K562 (cell line): ENCODE measurements around the gene CSNK1A1. TPM values are rescaled to one million over a fixed set of nuclear protein-coding genes. Genes with fewer than 3 reads are reported as not detected.
A peak's percentile ranks its signal among the peaks of the same experiment; 100 is the strongest.

Experiments
- BRD4 ChIP-seq: fragments of 200-600 bp; sonication (generic); IDR thresholded peaks from 2 replicates; pipeline ENCODE4 v1.6.1; 2017; ENCODE audit warnings: inconsistent platforms
- DPF2 ChIP-seq: fragments of 450-650 bp; IDR thresholded peaks from 2 replicates; pipeline ENCODE4 v1.6.1; 2016
- ESRRA ChIP-seq: fragments of 450-650 bp; IDR thresholded peaks from 2 replicates; pipeline ENCODE4 v1.6.1; 2014; ENCODE audit warnings: low read depth, mild to moderate bottlenecking, moderate library complexity, borderline replicate concordance
- ESRRB ChIP-seq: fragments of 250-450 bp; sonication (Bioruptor Pico); IDR thresholded peaks from 2 replicates; pipeline ENCODE4 v1.5.0; 2020; ENCODE audit warnings: mild to moderate bottlenecking, moderate library complexity, borderline replicate concordance
- HDAC6 ChIP-seq: IDR thresholded peaks from 2 replicates; pipeline ENCODE4 v1.6.1; 2012; ENCODE audit warnings: low read depth, mild to moderate bottlenecking, control low read depth, inconsistent platforms, low read length, moderate library complexity
- HLTF ChIP-seq: fragments of 450-650 bp; IDR thresholded peaks from 2 replicates; pipeline ENCODE4 v1.6.1; 2016
- MAFG ChIP-seq: fragments of 450-650 bp; conservative IDR thresholded peaks from 2 replicates; pipeline ENCODE4 v1.6.1; 2016; ENCODE audit warnings: missing genetic modification characterization, missing compliant biosample characterization
- SFPQ ChIP-seq: fragments of 200-400 bp; formaldehyde crosslinking; IDR thresholded peaks from 2 replicates; pipeline ENCODE4 v1.6.1; 2017; ENCODE audit warnings: mild to moderate bottlenecking, low read depth, low read length, moderate library complexity
- ZNF316 ChIP-seq: fragments of 450-650 bp; IDR thresholded peaks from 2 replicates; pipeline ENCODE4 v1.6.1; 2016
- ZNF398 ChIP-seq: fragments of 250-450 bp; sonication (Bioruptor Pico); IDR thresholded peaks from 2 replicates; pipeline ENCODE4 v1.8.0; 2021; ENCODE audit warnings: moderate library complexity, mild to moderate bottlenecking, inconsistent platforms
- ZNF695 ChIP-seq: fragments of 450-650 bp; formaldehyde crosslinking; IDR thresholded peaks from 2 replicates; pipeline ENCODE4 v1.4.0; 2020; ENCODE audit warnings: mild to moderate bottlenecking, moderate library complexity
- ZSCAN32 ChIP-seq: fragments of 450-650 bp; formaldehyde crosslinking; IDR thresholded peaks from 2 replicates; pipeline ENCODE4 v1.4.0; 2020; ENCODE audit warnings: mild to moderate bottlenecking, moderate library complexity
- polyA plus RNA-seq, 8 experiments: library from polyadenylated mRNA; depleted of rRNA in 4 of 8; stranded (reverse) in 5 of 8; unstranded in 3 of 8; fragments of >200 nt; fragmentation: Nextera tagmentation in 2 of 8; fragmentation: Illumina TruSeq in 1 of 8; extraction: Ambion mirVana in 2 of 8; extraction: Trizol in 1 of 8; gene quantifications; 2 replicates each; pipeline versions ENCODE4 v1.2.1 to v1.2.3, GENCODE V29; 2011 to 2014; ENCODE audit warnings: inconsistent platforms in 1 of 8, missing spikeins in 1 of 8
- total RNA-seq, 7 experiments: library from RNA; depleted of rRNA in 6 of 7; stranded (reverse); fragments of >200 nt in 6 of 7; fragmentation: Illumina TruSeq in 2 of 7; extraction: Trizol in 2 of 7; gene quantifications; 2 replicates each; pipeline versions ENCODE4 v1.2.1 to v1.2.3, GENCODE V29; 2011 to 2021; ENCODE audit warnings: low replicate concordance in 1 of 7
- TF ChIP-seq, protein P1 (sequence below): fragments of 200-600 bp; sonication (generic); IDR thresholded peaks from one replicate; pipeline ENCODE4 v1.6.1; 2012; ENCODE audit warnings: mild to moderate bottlenecking, low read depth, low read length, inconsistent platforms

Gene CSNK1A1
- total and polyA plus RNA-seq, 9 of the 15 experiments (the other 6 are each of a cell fraction or from before 2014, with no cell fraction given): 49.1 to 196 (median 154) TPM

- TF ChIP-seq, protein P1, sequence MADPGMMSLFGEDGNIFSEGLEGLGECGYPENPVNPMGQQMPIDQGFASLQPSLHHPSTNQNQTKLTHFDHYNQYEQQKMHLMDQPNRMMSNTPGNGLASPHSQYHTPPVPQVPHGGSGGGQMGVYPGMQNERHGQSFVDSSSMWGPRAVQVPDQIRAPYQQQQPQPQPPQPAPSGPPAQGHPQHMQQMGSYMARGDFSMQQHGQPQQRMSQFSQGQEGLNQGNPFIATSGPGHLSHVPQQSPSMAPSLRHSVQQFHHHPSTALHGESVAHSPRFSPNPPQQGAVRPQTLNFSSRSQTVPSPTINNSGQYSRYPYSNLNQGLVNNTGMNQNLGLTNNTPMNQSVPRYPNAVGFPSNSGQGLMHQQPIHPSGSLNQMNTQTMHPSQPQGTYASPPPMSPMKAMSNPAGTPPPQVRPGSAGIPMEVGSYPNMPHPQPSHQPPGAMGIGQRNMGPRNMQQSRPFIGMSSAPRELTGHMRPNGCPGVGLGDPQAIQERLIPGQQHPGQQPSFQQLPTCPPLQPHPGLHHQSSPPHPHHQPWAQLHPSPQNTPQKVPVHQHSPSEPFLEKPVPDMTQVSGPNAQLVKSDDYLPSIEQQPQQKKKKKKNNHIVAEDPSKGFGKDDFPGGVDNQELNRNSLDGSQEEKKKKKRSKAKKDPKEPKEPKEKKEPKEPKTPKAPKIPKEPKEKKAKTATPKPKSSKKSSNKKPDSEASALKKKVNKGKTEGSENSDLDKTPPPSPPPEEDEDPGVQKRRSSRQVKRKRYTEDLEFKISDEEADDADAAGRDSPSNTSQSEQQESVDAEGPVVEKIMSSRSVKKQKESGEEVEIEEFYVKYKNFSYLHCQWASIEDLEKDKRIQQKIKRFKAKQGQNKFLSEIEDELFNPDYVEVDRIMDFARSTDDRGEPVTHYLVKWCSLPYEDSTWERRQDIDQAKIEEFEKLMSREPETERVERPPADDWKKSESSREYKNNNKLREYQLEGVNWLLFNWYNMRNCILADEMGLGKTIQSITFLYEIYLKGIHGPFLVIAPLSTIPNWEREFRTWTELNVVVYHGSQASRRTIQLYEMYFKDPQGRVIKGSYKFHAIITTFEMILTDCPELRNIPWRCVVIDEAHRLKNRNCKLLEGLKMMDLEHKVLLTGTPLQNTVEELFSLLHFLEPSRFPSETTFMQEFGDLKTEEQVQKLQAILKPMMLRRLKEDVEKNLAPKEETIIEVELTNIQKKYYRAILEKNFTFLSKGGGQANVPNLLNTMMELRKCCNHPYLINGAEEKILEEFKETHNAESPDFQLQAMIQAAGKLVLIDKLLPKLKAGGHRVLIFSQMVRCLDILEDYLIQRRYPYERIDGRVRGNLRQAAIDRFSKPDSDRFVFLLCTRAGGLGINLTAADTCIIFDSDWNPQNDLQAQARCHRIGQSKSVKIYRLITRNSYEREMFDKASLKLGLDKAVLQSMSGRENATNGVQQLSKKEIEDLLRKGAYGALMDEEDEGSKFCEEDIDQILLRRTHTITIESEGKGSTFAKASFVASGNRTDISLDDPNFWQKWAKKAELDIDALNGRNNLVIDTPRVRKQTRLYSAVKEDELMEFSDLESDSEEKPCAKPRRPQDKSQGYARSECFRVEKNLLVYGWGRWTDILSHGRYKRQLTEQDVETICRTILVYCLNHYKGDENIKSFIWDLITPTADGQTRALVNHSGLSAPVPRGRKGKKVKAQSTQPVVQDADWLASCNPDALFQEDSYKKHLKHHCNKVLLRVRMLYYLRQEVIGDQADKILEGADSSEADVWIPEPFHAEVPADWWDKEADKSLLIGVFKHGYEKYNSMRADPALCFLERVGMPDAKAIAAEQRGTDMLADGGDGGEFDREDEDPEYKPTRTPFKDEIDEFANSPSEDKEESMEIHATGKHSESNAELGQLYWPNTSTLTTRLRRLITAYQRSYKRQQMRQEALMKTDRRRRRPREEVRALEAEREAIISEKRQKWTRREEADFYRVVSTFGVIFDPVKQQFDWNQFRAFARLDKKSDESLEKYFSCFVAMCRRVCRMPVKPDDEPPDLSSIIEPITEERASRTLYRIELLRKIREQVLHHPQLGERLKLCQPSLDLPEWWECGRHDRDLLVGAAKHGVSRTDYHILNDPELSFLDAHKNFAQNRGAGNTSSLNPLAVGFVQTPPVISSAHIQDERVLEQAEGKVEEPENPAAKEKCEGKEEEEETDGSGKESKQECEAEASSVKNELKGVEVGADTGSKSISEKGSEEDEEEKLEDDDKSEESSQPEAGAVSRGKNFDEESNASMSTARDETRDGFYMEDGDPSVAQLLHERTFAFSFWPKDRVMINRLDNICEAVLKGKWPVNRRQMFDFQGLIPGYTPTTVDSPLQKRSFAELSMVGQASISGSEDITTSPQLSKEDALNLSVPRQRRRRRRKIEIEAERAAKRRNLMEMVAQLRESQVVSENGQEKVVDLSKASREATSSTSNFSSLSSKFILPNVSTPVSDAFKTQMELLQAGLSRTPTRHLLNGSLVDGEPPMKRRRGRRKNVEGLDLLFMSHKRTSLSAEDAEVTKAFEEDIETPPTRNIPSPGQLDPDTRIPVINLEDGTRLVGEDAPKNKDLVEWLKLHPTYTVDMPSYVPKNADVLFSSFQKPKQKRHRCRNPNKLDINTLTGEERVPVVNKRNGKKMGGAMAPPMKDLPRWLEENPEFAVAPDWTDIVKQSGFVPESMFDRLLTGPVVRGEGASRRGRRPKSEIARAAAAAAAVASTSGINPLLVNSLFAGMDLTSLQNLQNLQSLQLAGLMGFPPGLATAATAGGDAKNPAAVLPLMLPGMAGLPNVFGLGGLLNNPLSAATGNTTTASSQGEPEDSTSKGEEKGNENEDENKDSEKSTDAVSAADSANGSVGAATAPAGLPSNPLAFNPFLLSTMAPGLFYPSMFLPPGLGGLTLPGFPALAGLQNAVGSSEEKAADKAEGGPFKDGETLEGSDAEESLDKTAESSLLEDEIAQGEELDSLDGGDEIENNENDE: no peak
- peak; percentile 97 for TF ChIP-seq HLTF
- no peak for TF ChIP-seq HDAC6
- no peak for TF ChIP-seq BRD4
- no peak for TF ChIP-seq ZNF398 (CRISPR knock-in tag)
- TF ChIP-seq ESRRB: no peak
- no peak for TF ChIP-seq MAFG
- TF ChIP-seq ZNF695 (CRISPR knock-in tag): no peak
- TF ChIP-seq ESRRA: no peak
- TF ChIP-seq DPF2: peak; percentile 99
- TF ChIP-seq SFPQ: no peak
- no peak for TF ChIP-seq ZNF316
- TF ChIP-seq ZSCAN32 (CRISPR knock-in tag): no peak
These were observed 94.4 kb downstream of the CSNK1A1 start (continued) for GRCh38 chr5:149456597-149457392.
